ENCODE results near the gene UNC13B. TPM values are rescaled to one million over a fixed set of nuclear protein-coding genes. Genes with fewer than 3 reads are reported as not detected.

The UNC13B gene
- total RNA-seq, 5 donors from 2014 or later (not counting 1 experiment from before 2014, with no cell fraction given), result 0.45 to 1.2 (median 0.72) TPM

DNA sequence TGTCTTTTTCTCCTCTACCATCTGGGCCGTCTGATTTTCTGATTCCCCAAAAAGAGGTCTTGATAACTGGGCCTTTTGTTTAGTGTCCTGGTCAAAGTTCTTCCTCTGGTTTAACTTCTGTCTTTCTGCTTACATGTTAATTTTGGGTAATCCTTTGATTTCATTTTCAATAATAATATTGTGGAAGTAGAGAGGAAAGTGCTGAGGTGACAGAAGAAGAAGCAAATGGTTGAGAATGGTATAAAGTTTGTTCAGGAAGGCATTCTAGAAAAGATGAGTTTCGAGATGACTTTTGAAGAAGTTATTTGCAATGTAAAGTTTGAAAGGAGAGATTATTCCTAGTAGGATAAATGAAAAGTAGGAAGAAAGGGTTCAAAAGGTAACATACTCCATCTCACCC, 118.1 kb downstream of the UNC13B start:
- Histone ChIP-seq H3K27me3 (replicated peaks in 1 of 2; ENCODE audit: control insufficient read depth in 2 of 2, extremely low read depth in 1 of 2, insufficient read depth in 2 of 2, low read length in 1 of 2) (no peaks in the 10 kb centered on the region), H3K4me3 (ENCODE audit: control insufficient read depth in 1 of 2, extremely low read depth in 1 of 2, low read length in 1 of 2) (no peak overlapping the region), H3K36me3 (ENCODE audit: control insufficient read depth in 2 of 2, extremely low read depth in 1 of 2, insufficient read depth in 1 of 2, low read length in 1 of 2) (no peaks in the 10 kb centered on the region), H3K4me1 (ENCODE audit: control insufficient read depth in 1 of 2, extremely low read depth in 1 of 2, insufficient read depth in 2 of 2, low read length in 2 of 2) (no peaks in the 10 kb centered on the region), H3K27ac (ENCODE audit: low read length) (no peak overlapping the region), H3K9me3 (no peaks in the 10 kb centered on the region)
- POLR2A ChIA-PET, result no interaction called here
- H3K4me1 Mint-ChIP-seq, result peaks cover 10 to 14% (median 12%) of the 10 kb centered on the region in 3 donors
- H3K27ac Mint-ChIP-seq, result no peak overlapping the region
- CTCF ChIA-PET, result no interaction called here
- ATAC-seq (replicated peaks in 1 of 4) (no peak), DNase-seq (no peak)
- peaks cover 2 to 18% of the 10 kb centered on the region in 2 donors for H3K27me3 Mint-ChIP-seq
- no peaks in the 10 kb centered on the region for H3K36me3 Mint-ChIP-seq
- H3K9me3 Mint-ChIP-seq, result no peaks in the 10 kb centered on the region
- no peak overlapping the region for H3K4me3 Mint-ChIP-seq
- WGBS (ENCODE audit: insufficient coverage), result no CpG with 5 or more reads among the region's 2 CpGs

DNA sequence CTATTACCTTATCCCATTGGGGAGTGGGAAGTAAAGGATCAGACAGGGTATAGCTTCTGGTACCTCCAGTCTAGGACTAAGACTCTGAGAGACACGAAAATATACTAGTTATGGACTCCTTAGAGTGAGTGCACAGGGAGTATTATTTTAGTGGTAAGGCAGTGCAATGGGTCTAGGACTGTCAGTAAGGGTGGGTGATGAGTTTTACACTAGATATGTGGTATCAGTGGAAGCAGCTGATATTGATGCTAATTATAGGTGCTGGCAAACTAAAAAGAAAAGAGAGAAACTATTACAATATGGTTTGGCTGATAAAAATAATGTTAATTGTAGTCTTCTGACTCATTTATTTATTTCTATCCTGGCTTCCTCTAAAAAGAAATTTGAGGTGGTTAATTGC, 118.6 kb downstream of the UNC13B start:
- Mint-ChIP-seq H3K27me3 (peaks cover 2 to 18% of the 10 kb centered on the region in 2 donors), H3K9me3 (no peaks in the 10 kb centered on the region), H3K4me1 (peaks cover 10 to 14% (median 12%) of the 10 kb centered on the region in 3 donors), H3K27ac (no peak overlapping the region), H3K36me3 (no peaks in the 10 kb centered on the region), H3K4me3 (no peak overlapping the region)
- Histone ChIP-seq H3K4me3 (ENCODE audit: control insufficient read depth in 1 of 2, extremely low read depth in 1 of 2, low read length in 1 of 2) (no peak overlapping the region), H3K9me3 (no peaks in the 10 kb centered on the region), H3K27me3 (replicated peaks in 1 of 2; ENCODE audit: control insufficient read depth in 2 of 2, extremely low read depth in 1 of 2, insufficient read depth in 2 of 2, low read length in 1 of 2) (no peaks in the 10 kb centered on the region), H3K36me3 (ENCODE audit: control insufficient read depth in 2 of 2, extremely low read depth in 1 of 2, insufficient read depth in 1 of 2, low read length in 1 of 2) (no peaks in the 10 kb centered on the region), H3K27ac (ENCODE audit: low read length) (no peak overlapping the region), H3K4me1 (ENCODE audit: control insufficient read depth in 1 of 2, extremely low read depth in 1 of 2, insufficient read depth in 2 of 2, low read length in 2 of 2) (no peaks in the 10 kb centered on the region)
- ATAC-seq (replicated peaks in 1 of 4) (no peak), DNase-seq (no peak)
- CTCF ChIA-PET, result interaction anchor here in 1 of 2 donors (0.6 kb wide), 1 partner anchor 23 kb away, joined by 6 read pairs; no protein-coding TSS in a partner anchor
- 67% methylated on average over 1 of the region's 1 CpG for WGBS (ENCODE audit: insufficient coverage)
- POLR2A ChIA-PET, result no interaction called here

DNA sequence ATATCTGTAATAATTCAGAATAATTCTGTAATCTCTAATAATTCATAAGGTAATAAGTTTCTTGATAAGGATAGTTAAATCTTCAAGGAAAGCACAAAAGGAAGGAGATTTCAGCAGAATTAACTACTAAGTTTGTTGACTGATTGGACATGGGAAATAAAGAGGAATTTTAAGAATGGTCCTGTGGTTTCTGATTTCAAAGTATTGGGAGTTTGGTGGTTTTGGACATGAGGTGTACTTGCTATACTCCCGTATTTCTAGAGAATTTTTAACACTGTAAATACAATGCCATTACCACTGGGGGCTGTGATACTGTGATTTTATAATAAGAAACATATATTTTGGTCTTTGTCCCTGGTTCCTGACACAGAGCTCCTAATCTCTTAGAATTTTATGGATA, 123.9 kb downstream of the UNC13B start:
- Histone ChIP-seq H3K27me3 (replicated peaks in 1 of 2; ENCODE audit: control insufficient read depth in 2 of 2, extremely low read depth in 1 of 2, insufficient read depth in 2 of 2, low read length in 1 of 2) (peaks cover 0 to 7% of the 10 kb centered on the region in 2 experiments), H3K4me1 (ENCODE audit: control insufficient read depth in 1 of 2, extremely low read depth in 1 of 2, insufficient read depth in 2 of 2, low read length in 2 of 2) (no peaks in the 10 kb centered on the region), H3K27ac (ENCODE audit: low read length) (no peak overlapping the region), H3K4me3 (ENCODE audit: control insufficient read depth in 1 of 2, extremely low read depth in 1 of 2, low read length in 1 of 2) (no peak overlapping the region), H3K36me3 (ENCODE audit: control insufficient read depth in 2 of 2, extremely low read depth in 1 of 2, insufficient read depth in 1 of 2, low read length in 1 of 2) (no peaks in the 10 kb centered on the region), H3K9me3 (no peaks in the 10 kb centered on the region)
- Mint-ChIP-seq H3K9me3 (no peaks in the 10 kb centered on the region), H3K36me3 (no peaks in the 10 kb centered on the region), H3K27ac (no peak overlapping the region), H3K4me3 (no peak overlapping the region), H3K27me3 (peaks cover 8 to 31% of the 10 kb centered on the region in 2 donors), H3K4me1 (no peaks in the 10 kb centered on the region)
- WGBS (ENCODE audit: insufficient coverage), result no CpG with 5 or more reads among the region's 1 CpG
- no peak for ATAC-seq (replicated peaks in 1 of 4)
- POLR2A ChIA-PET, result no interaction called here
- DNase-seq, result no peak
- CTCF ChIA-PET, result no interaction called here

DNA sequence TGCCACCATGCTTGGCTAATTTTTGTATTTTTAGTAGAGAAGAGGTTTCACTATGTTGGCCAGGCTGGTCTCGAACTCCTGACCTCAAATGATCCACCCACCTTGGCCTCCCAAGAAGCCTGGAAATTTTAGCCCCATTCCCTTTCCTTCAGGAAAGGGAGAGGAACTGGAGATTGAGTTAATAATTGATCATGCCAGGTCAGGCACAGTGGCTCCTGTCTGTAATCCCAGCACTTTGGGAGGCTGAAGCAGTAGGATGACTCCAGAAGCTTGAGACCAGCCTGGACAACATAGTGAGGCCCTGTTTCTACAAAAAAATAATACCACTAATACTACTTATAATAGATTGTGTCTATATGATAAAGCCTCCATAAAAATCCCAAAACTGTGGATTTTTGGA, 124.6 kb downstream of the UNC13B start:
- ATAC-seq (replicated peaks in 1 of 4), result no peak
- Mint-ChIP-seq H3K4me3 (no peak overlapping the region), H3K27ac (no peak overlapping the region), H3K27me3 (peaks cover 8 to 31% of the 10 kb centered on the region in 2 donors), H3K9me3 (no peaks in the 10 kb centered on the region), H3K4me1 (no peaks in the 10 kb centered on the region), H3K36me3 (no peaks in the 10 kb centered on the region)
- Histone ChIP-seq H3K27ac (ENCODE audit: low read length) (no peak overlapping the region), H3K9me3 (no peaks in the 10 kb centered on the region), H3K4me1 (ENCODE audit: control insufficient read depth in 1 of 2, extremely low read depth in 1 of 2, insufficient read depth in 2 of 2, low read length in 2 of 2) (no peaks in the 10 kb centered on the region), H3K27me3 (replicated peaks in 1 of 2; ENCODE audit: control insufficient read depth in 2 of 2, extremely low read depth in 1 of 2, insufficient read depth in 2 of 2, low read length in 1 of 2) (peaks cover 0 to 7% of the 10 kb centered on the region in 2 experiments), H3K36me3 (ENCODE audit: control insufficient read depth in 2 of 2, extremely low read depth in 1 of 2, insufficient read depth in 1 of 2, low read length in 1 of 2) (no peaks in the 10 kb centered on the region), H3K4me3 (ENCODE audit: control insufficient read depth in 1 of 2, extremely low read depth in 1 of 2, low read length in 1 of 2) (no peak overlapping the region)
- no CpG with 5 or more reads among the region's 1 CpG for WGBS (ENCODE audit: insufficient coverage)
- ChIA-PET CTCF (no interaction called here), POLR2A (interaction anchor here in 1 of 2 donors (0.7 kb wide), 1 partner anchor 31 kb away, joined by 10 read pairs; no protein-coding TSS in a partner anchor)
- no peak for DNase-seq

DNA sequence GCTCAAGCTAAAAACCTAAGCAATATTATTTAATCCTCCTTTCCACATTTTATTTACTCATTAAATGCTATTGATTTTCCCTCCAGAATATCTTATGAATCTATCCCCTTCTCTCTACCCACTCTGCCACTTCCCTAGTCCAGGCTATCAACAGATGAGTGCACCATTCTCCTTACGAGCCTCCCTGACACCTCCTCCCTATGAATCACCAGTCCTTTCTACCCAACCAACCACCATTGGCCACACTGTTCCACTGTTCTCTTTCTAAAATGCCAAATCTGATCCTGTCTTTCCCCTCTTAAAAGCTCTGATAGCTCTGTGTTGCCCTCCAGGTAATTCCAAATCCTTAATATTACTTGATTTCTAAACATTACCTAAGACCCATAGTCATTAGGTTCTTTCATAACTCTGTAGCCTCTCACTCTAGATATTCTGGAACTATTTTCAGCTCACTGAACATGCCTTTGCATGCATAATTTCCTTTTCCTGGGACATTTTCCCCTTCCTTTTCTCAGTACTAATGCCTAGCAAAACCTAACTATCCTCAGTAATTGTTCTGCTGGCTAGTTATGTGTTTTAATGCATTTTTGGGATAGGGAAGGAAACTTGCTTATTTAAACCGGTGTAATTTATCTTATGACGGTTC, 126.3 kb downstream of the UNC13B start:
- ATAC-seq (replicated peaks in 1 of 4), result no peak
- Mint-ChIP-seq H3K4me1 (no peaks in the 10 kb centered on the region), H3K4me3 (no peak overlapping the region), H3K9me3 (no peaks in the 10 kb centered on the region), H3K27me3 (peaks cover 6 to 35% of the 10 kb centered on the region in 2 donors), H3K36me3 (no peaks in the 10 kb centered on the region), H3K27ac (no peak overlapping the region)
- Histone ChIP-seq H3K27ac (ENCODE audit: low read length) (no peak overlapping the region), H3K4me1 (ENCODE audit: control insufficient read depth in 1 of 2, extremely low read depth in 1 of 2, insufficient read depth in 2 of 2, low read length in 2 of 2) (no peaks in the 10 kb centered on the region), H3K36me3 (ENCODE audit: control insufficient read depth in 2 of 2, extremely low read depth in 1 of 2, insufficient read depth in 1 of 2, low read length in 1 of 2) (no peaks in the 10 kb centered on the region), H3K9me3 (no peaks in the 10 kb centered on the region), H3K27me3 (replicated peaks in 1 of 2; ENCODE audit: control insufficient read depth in 2 of 2, extremely low read depth in 1 of 2, insufficient read depth in 2 of 2, low read length in 1 of 2) (peaks cover 0 to 7% of the 10 kb centered on the region in 2 experiments), H3K4me3 (ENCODE audit: control insufficient read depth in 1 of 2, extremely low read depth in 1 of 2, low read length in 1 of 2) (no peak overlapping the region)
- POLR2A ChIA-PET, result no interaction called here
- no peak for DNase-seq
- 85% methylated on average over 2 of the region's 3 CpGs for WGBS (ENCODE audit: insufficient coverage)
- CTCF ChIA-PET, result no interaction called here

DNA sequence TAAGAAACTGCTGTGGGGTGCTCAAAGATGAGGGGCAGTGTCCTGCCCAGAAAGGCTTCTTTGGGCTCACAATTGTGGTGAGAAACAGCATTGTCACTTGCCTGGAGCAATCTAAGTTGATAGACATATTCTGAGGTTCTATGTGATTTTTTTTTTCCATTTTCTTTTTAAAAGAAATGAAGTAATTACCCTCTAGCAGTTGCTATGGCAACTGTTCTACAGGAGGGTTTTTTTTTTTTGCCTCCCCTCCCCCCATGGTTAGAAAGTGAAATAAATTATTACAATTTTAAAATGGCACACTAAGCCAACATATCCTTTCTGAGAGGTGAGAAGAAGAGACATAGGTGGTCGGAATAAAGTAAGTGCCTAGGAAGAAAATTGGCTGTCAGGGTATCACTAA, 127.0 kb downstream of the UNC13B start:
- ChIA-PET CTCF (interaction anchor here in 1 of 2 donors (0.7 kb wide), 1 partner anchor 82 kb away, joined by 3 read pairs; no protein-coding TSS in a partner anchor), POLR2A (no interaction called here)
- WGBS (ENCODE audit: insufficient coverage), result 60% methylated on average over 1 of the region's 1 CpG
- no peak overlapping the region for H3K4me3 Mint-ChIP-seq
- Histone ChIP-seq H3K4me3 (ENCODE audit: control insufficient read depth in 1 of 2, extremely low read depth in 1 of 2, low read length in 1 of 2) (no peak overlapping the region), H3K27ac (ENCODE audit: low read length) (no peak overlapping the region), H3K4me1 (ENCODE audit: control insufficient read depth in 1 of 2, extremely low read depth in 1 of 2, insufficient read depth in 2 of 2, low read length in 2 of 2) (no peaks in the 10 kb centered on the region), H3K27me3 (replicated peaks in 1 of 2; ENCODE audit: control insufficient read depth in 2 of 2, extremely low read depth in 1 of 2, insufficient read depth in 2 of 2, low read length in 1 of 2) (peaks cover 0 to 7% of the 10 kb centered on the region in 2 experiments), H3K36me3 (ENCODE audit: control insufficient read depth in 2 of 2, extremely low read depth in 1 of 2, insufficient read depth in 1 of 2, low read length in 1 of 2) (no peaks in the 10 kb centered on the region), H3K9me3 (no peaks in the 10 kb centered on the region)
- ATAC-seq (replicated peaks in 1 of 4) (no peak), DNase-seq (no peak)
- H3K36me3 Mint-ChIP-seq, result no peaks in the 10 kb centered on the region
- no peaks in the 10 kb centered on the region for H3K4me1 Mint-ChIP-seq
- H3K27ac Mint-ChIP-seq, result no peak overlapping the region
- no peaks in the 10 kb centered on the region for H3K9me3 Mint-ChIP-seq
- H3K27me3 Mint-ChIP-seq, result peaks cover 6 to 33% of the 10 kb centered on the region in 2 donors
